IMR-90 (cell line): ENCODE results near the gene LIMS2. TPM values are rescaled to one million over a fixed set of nuclear protein-coding genes. Genes with fewer than 3 reads are reported as not detected.

Experiments
- ATAC-seq: fragments of 200-7000 bp; cut with Tn5 transposase; 2 replicates; pipeline ENCODE4 v1.9.1; 2020; ENCODE audit warnings: low read depth, mild to moderate bottlenecking, moderate library complexity
- BruUV-seq: library from RNA; stranded (reverse); fragments of 400-500 nt; replicated peaks from 2 replicates; lab custom pipeline; 2021; lab: Mats Ljungman, UMichigan
- CTCF ChIA-PET: fragments of 300-600 bp; formaldehyde crosslinking; extraction: SDS; loops from one replicate; lab custom pipeline; 2021; ENCODE audit warnings: antibody characterized with exemption; lab: Yijun Ruan, JAX
- POLR2A ChIA-PET: fragments of 300-600 bp; sonication (Branson Sonifier 250); formaldehyde crosslinking; loops from one replicate; lab custom pipeline; 2022; ENCODE audit warnings: antibody characterized with exemption; ENCODE audit not compliant: unreplicated experiment; lab: Charles Lee
- DNase-seq: peaks from one replicate; pipeline ENCODE4 v3.0.0; 2013
- H2AFZ ChIP-seq: replicated peaks from 2 replicates; pipeline ENCODE3; 2013; ENCODE audit warnings: low read length, mild to moderate bottlenecking; ENCODE audit not compliant: poor library complexity
- H2AK5ac ChIP-seq: 2 replicates; pipeline ENCODE4 v1.6.1; 2013; ENCODE audit warnings: low read depth, low read length, inconsistent platforms
- H2AK9ac ChIP-seq: replicated peaks from 2 replicates; pipeline ENCODE3; 2013; ENCODE audit warnings: mild to moderate bottlenecking, low read depth, low read length, moderate library complexity; ENCODE audit not compliant: poor library complexity
- H2BK120ac ChIP-seq: 2 replicates; pipeline ENCODE4 v1.6.1; 2013; ENCODE audit warnings: low read depth, low read length, inconsistent platforms
- H2BK15ac ChIP-seq: 3 replicates; pipeline ENCODE4 v1.6.1; 2013; ENCODE audit warnings: low read depth, low read length, inconsistent platforms
- H2BK20ac ChIP-seq: 2 replicates; pipeline ENCODE4 v1.6.1; 2013; ENCODE audit warnings: low read depth, mild to moderate bottlenecking, inconsistent platforms, low read length, moderate library complexity
- H2BK5ac ChIP-seq: 2 replicates; pipeline ENCODE4 v1.6.1; 2013; ENCODE audit warnings: mild to moderate bottlenecking, low read depth, low read length, inconsistent platforms; ENCODE audit not compliant: poor library complexity, severe bottlenecking
- H3K14ac ChIP-seq: replicated peaks from 2 replicates; pipeline ENCODE4 v1.6.1; 2013; ENCODE audit warnings: low read depth, low read length, inconsistent platforms
- H3K18ac ChIP-seq: 2 replicates; pipeline ENCODE4 v1.6.1; 2013; ENCODE audit warnings: low read depth, low read length, control low read depth
- H3K23ac ChIP-seq: 2 replicates; pipeline ENCODE4 v1.6.1; 2013; ENCODE audit warnings: low read depth, low read length, inconsistent platforms
- H3K27ac ChIP-seq: 2 replicates; pipeline ENCODE4 v1.5.1; 2013; ENCODE audit warnings: mild to moderate bottlenecking, control low read depth, low read length; ENCODE audit not compliant: insufficient read depth
- H3K27me3 ChIP-seq: 2 replicates; pipeline ENCODE4 v1.6.1; 2013; ENCODE audit warnings: low read length; ENCODE audit not compliant: control insufficient read depth, insufficient read depth
- H3K36me3 ChIP-seq: 2 replicates; pipeline ENCODE4 v1.6.1; 2013; ENCODE audit warnings: low read length, mixed read lengths; ENCODE audit not compliant: control insufficient read depth, insufficient read depth
- H3K4ac ChIP-seq: 2 replicates; pipeline ENCODE4 v1.6.1; 2013; ENCODE audit warnings: low read depth, low read length, inconsistent platforms
- H3K4me1 ChIP-seq: 2 replicates; pipeline ENCODE4 v1.6.1; 2013; ENCODE audit warnings: low read length, mixed read lengths; ENCODE audit not compliant: control insufficient read depth, insufficient read depth
- H3K4me2 ChIP-seq: 2 replicates; pipeline ENCODE4 v1.6.1; 2013; ENCODE audit warnings: low read depth, mild to moderate bottlenecking, control low read depth, low read length, moderate library complexity
- H3K4me3 ChIP-seq: 2 replicates; pipeline ENCODE4 v1.5.1; 2013; ENCODE audit warnings: low read depth, mild to moderate bottlenecking, control low read depth, low read length, moderate library complexity; ENCODE audit not compliant: insufficient read depth
- H3K56ac ChIP-seq: 2 replicates; pipeline ENCODE4 v1.6.1; 2013; ENCODE audit warnings: low read length, inconsistent platforms; ENCODE audit not compliant: insufficient read depth; ENCODE audit errors: extremely low read depth
- H3K79me1 ChIP-seq, 2 experiments: 2 replicates each; pipeline ENCODE4 v1.6.1; 2013; ENCODE audit warnings: low read length in 2 of 2, inconsistent platforms in 1 of 2, low read depth in 1 of 2
- H3K9ac ChIP-seq: 2 replicates; pipeline ENCODE4 v1.6.1; 2013; ENCODE audit warnings: low read depth, low read length, control low read depth
- H3K9me1 ChIP-seq: 2 replicates; pipeline ENCODE4 v1.6.1; 2013; ENCODE audit warnings: low read length, inconsistent platforms; ENCODE audit not compliant: insufficient read depth
- H3K9me3 ChIP-seq: 2 replicates; pipeline ENCODE4 v1.6.1; 2013; ENCODE audit warnings: low read length; ENCODE audit not compliant: control insufficient read depth, insufficient read depth
- H4K20me1 ChIP-seq: 2 replicates; pipeline ENCODE4 v1.6.1; 2013; ENCODE audit warnings: low read length, inconsistent platforms; ENCODE audit not compliant: insufficient read depth
- H4K5ac ChIP-seq: 2 replicates; pipeline ENCODE4 v1.6.1; 2013; ENCODE audit warnings: mild to moderate bottlenecking, low read depth, low read length, control low read depth
- H4K8ac ChIP-seq, 2 experiments: 2 replicates each; pipeline ENCODE4 v1.6.1; 2013; ENCODE audit warnings: low read depth in 2 of 2, low read length in 2 of 2, control low read depth in 1 of 2, inconsistent platforms in 1 of 2
- H4K91ac ChIP-seq: 2 replicates; pipeline ENCODE4 v1.6.1; 2013; ENCODE audit warnings: low read depth, low read length, inconsistent platforms; ENCODE audit not compliant: insufficient read depth
- CHD1 ChIP-seq: IDR thresholded peaks from 2 replicates; pipeline ENCODE4 v1.6.1; 2012; ENCODE audit warnings: low read depth, low read length, improper control_type of control experiment
- CTCF ChIP-seq: conservative IDR thresholded peaks from 2 replicates; pipeline ENCODE4 v1.5.1; 2012; ENCODE audit warnings: mild to moderate bottlenecking, low read depth, low read length, improper control_type of control experiment
- RAD21 ChIP-seq: IDR thresholded peaks from 2 replicates; pipeline ENCODE4 v1.6.1; 2012; ENCODE audit warnings: low read length, improper control_type of control experiment
- SMC3 ChIP-seq: fragments of 150-350 bp; IDR thresholded peaks from 2 replicates; pipeline ENCODE4 v1.6.1; 2016; ENCODE audit warnings: low read depth, mild to moderate bottlenecking, antibody characterized with exemption, low read length, moderate library complexity
- WGBS, 2 experiments: methylation state at CpG; one replicate each; pipeline versions ENCODE4 v1.1.5 to v1.1.7; 2013; ENCODE audit warnings: missing lambda C conversion rate in 2 of 2; ENCODE audit not compliant: insufficient read length in 1 of 2; ENCODE audit errors: extremely low coverage in 2 of 2; 5-methylcytosine and 5-hydroxymethylcytosine counted together
- dilution Hi-C: fragments of 300-500 bp; cut with HindIII; formaldehyde crosslinking; loops from one replicate; pipeline ENCODE4 v1.14.3; 2018; ENCODE audit warnings: low sequenced_read_pairs; ENCODE audit not compliant: unreplicated experiment
- in situ Hi-C: fragments of 300-500 bp; cut with MboI; formaldehyde crosslinking; loops from 3 replicates; pipeline ENCODE4 v1.14.3; 2019; ENCODE audit warnings: low sequenced_read_pairs, inconsistent platforms, mixed read lengths
- intact Hi-C: fragments of 100-400 bp; cut with micrococcal nuclease; formaldehyde crosslinking; loops from 2 replicates; pipeline ENCODE4 v1.10.0; 2022
- polyA plus RNA-seq, 3 experiments: library from polyadenylated mRNA; depleted of rRNA; stranded (reverse); fragments of >200 nt; gene quantifications; 2 replicates each; pipeline ENCODE4 v1.2.3, GENCODE V29; 2012; ENCODE audit warnings: low replicate concordance in 1 of 3
- total RNA-seq: library from RNA; depleted of rRNA; stranded (reverse); fragments of >200 nt; gene quantifications from 2 replicates; pipeline ENCODE4 v1.2.3, GENCODE V29; 2012

LIMS2 gene
- total and polyA plus RNA-seq, 2 of the 4 experiments (the other 2 are of a cell fraction): 1.3 to 18.8 TPM

- H2AK5ac ChIP-seq: no peak overlapping the region
- H4K5ac ChIP-seq: no peak overlapping the region
- POLR2A ChIA-PET: no interaction called here
- H3K9me1 ChIP-seq: no peaks in the 10 kb centered on the region
- TF ChIP-seq SMC3: peak; percentile 80
- peak; percentile 92 for TF ChIP-seq CTCF
- TF ChIP-seq CHD1: no peak
- TF ChIP-seq RAD21: peak; percentile 95
- no peak overlapping the region for H3K9ac ChIP-seq
- 50% methylated on average over 2 of the region's 10 CpGs; no CpG with 5 or more reads in 1 of the 2 experiments for WGBS, 2 experiments
- no peak overlapping the region for H3K4me2 ChIP-seq
- peak overlapping the region; percentile 98 for H2AK9ac ChIP-seq
- no peak overlapping the region for H3K56ac ChIP-seq
- H3K14ac ChIP-seq: no peak overlapping the region; the same call in 1 of the 2 replicates
- H3K79me1 ChIP-seq: no peaks in the 10 kb centered on the region
- H3K4me1 ChIP-seq: no peaks in the 10 kb centered on the region
- CTCF ChIA-PET: interaction anchor here (0.6 to 2.1 kb wide), 11 partner anchors 12 to 411 kb away, joined by 3 to 15 read pairs (median 5); partner anchors contain the start of gene LIMS2
- H3K9me3 ChIP-seq: no peaks in the 10 kb centered on the region
- no peak overlapping the region for H4K91ac ChIP-seq
- BruUV-seq: no TSS peak
- intact Hi-C loops (loop anchor here (1.0 kb wide), 2 partner anchors 58 to 104 kb away; no protein-coding TSS in a partner anchor), dilution Hi-C loops (no loop called here), in situ Hi-C loops (no loop called here)
- H4K20me1 ChIP-seq: no peaks in the 10 kb centered on the region
- H3K18ac ChIP-seq: no peak overlapping the region
- DNase-seq (peak; percentile 51), ATAC-seq (peak; percentile 99)
- H4K8ac ChIP-seq: peak overlapping the region in 1 of 2 experiments; percentile 69; a peak in 1 of 4 replicates
- no peak overlapping the region for H3K23ac ChIP-seq
- peaks cover 7% of the 10 kb centered on the region for H3K27me3 ChIP-seq
- H2BK5ac ChIP-seq: no peak overlapping the region
- H3K4me3 ChIP-seq: no peak overlapping the region
- H3K4ac ChIP-seq: 0 out of 2 replicates have a peak overlapping the region, but pooled peaks have one; percentile 24
- no peak overlapping the region for H3K27ac ChIP-seq
- H2AFZ ChIP-seq: peak overlapping the region; percentile 90
- no peak overlapping the region for H2BK120ac ChIP-seq
- H2BK20ac ChIP-seq: no peak overlapping the region
- no peak overlapping the region for H2BK15ac ChIP-seq
- H3K36me3 ChIP-seq: no peaks in the 10 kb centered on the region
Observed at GRCh38 chr2:127591221-127591923, 84.0 kb downstream of the LIMS2 start.
